HG02852 (cell line): ENCODE measurements around the gene HOXC9.

Experiments used
- ATAC-seq: cut with Tn5 transposase; IDR thresholded peaks from one replicate; pipeline ENCODE4 v1.9.1; 2021; ENCODE audit warnings: mild to moderate bottlenecking, moderate library complexity; ENCODE audit not compliant: unreplicated experiment

Gene HOXC9

DNA sequence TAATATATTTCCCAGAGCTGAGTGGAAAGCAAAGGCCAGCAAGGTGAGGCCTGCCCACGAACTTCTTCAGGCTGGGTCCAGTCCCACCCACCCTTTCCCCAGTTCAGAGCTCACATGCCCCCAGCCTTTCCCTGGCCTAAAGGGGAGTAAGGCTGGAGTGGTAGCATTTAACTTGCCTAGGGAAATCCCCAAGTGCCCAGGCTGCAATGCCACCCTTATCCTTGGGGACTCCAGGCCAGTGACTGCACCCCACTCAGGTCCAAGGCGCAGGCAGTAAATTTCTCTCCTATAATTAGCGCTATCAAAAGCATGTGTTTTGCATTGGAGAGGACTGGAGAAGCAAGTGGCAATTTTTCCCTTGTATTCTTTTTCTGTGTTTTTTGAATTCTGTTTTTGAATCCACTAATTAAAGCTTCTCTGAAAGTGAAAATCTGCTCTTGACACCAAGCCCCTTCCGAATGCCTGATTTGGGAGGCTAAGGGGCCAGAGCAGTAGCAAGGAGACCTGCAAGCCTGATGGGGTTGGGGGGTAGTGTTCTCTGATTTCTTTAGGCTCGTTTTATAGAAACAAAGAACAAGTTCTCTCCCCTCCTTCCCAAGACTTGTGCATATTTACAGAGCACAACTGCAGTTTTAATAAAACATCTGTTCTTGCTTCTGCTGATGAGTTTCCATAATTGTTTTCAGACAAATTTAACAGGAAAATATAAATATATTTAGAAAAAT lies 24.8 kb downstream of the HOXC9 start:
- ATAC-seq, result no peak

DNA sequence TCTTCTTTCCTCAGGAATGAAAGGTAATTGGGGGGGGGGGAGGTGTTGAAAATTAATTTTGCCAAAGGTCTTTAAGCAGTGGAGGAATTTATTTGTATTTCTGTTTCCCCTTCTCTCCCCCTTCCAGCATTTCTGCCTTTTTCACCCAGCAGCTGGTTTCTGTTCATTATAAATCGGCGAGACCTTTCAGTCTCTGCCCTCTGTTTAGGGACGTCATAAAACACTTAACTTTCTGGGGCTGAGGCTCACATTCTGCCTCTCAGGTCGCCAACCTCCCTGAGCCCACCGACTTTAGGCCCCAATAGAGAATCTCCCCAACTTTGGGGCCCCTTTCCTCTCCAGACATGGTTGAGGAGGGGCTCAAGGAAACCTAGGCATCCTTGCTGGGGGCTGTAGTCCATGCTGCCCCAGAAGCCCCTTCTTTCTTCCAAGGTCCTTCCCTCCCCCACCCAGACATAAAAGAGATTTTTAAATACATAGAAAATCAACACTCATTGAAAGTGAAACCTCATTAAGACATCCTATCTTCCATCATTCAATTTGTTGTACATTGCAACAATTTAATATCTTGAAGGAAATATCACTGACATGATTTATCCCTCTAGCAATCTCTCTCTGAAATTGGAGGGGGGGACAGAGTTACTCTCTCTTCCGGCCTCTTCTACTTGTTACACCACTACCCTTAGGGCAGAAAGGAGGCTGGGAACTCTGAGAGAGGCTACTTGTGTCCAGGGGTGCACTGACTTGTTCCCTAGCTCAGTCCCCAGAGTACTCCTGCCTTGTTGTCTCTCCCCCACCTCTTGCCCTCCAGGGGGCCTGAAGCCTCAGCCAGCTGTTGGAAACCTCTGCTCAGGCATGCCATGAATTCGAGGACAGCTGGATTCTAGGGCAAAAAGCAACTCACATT lies 25.8 kb downstream of the HOXC9 start:
- ATAC-seq, result no peak

DNA sequence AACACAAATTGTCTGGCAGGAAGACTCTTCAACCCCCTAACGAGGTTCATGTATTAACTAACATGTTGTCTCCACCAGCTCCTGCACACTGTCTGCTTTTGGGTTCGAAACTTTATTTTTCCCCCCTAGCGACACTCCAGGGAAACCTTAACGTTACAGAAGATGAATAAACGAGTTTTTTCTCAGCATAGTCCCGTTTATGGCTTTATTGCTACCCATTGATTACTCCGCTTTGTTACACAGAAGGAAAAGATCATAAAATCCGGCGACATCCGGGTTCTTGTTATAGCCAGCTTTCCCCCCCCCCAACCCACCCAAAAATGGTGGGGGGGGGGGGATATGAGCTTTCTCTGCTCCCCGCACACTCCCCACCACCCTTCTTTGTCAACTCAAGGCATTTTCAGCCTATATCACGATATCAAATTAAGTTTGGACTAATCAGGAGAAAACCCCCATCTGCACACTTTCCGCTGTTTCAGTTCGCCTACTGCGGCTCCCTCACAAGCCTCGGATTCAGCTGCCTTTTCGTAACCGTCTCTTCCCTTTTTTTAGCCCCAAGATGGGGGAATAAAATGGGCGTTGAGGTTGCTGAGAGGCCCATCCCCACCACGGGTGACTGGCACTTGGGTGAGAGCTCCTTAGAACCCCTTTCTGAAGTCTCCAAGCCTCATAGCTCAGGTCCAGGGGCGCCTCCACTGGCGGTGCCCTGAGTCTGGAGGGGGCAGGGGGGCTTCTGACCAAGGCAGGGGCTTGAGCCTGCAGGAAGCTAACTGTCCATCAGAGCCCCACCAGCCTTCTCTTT lies 26.9 kb downstream of the HOXC9 start:
- ATAC-seq, result no peak

DNA sequence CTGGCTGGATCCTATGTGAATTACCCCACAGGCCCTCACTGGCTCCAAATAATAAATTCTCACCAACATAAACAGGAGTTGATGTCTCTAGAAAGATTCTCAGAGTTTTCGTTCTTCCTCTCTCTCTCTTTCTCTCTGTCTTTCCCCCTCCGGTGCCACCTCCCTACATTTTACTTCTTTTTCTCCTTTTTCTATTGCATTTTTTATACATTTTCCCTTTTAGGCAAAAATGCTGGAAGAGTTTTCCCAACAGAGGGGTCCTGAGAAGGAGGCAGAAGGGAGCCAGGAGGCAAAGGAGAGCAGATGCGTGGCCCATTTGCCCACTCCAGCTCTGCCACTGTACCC lies 27.5 kb downstream of the HOXC9 start:
- no peak for ATAC-seq

DNA sequence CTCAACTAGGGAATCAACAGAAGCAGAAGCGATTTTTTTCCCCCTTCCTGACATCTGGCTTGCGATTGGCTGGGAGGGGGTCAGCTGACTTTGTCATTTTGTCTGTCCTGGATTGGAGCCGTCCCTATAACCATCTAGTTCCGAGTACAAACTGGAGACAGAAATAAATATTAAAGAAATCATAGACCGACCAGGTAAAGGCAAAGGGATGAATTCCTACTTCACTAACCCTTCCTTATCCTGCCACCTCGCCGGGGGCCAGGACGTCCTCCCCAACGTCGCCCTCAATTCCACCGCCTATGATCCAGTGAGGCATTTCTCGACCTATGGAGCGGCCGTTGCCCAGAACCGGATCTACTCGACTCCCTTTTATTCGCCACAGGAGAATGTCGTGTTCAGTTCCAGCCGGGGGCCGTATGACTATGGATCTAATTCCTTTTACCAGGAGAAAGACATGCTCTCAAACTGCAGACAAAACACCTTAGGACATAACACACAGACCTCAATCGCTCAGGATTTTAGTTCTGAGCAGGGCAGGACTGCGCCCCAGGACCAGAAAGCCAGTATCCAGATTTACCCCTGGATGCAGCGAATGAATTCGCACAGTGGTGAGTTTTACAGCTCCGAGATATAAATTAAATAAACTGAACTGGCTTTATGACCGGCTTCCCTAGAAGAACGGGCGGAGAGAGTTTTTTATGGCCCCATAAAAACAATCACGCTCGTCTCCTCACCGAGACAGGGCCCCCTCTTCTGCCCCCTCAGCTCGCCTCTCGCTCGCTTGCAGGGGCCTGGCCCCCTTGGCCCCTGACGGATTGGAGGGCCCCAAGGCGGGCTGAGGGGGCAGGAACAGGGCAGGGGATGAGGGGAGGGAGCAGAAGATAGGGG lies 28.6 kb downstream of the HOXC9 start, which contains the start of gene HOXC6:
TSS of gene HOXC6 (plus strand) at position 127 of the 888 bp plus-strand sequence. CDS start at position 209, 82 bp downstream.
- no peak for ATAC-seq

DNA sequence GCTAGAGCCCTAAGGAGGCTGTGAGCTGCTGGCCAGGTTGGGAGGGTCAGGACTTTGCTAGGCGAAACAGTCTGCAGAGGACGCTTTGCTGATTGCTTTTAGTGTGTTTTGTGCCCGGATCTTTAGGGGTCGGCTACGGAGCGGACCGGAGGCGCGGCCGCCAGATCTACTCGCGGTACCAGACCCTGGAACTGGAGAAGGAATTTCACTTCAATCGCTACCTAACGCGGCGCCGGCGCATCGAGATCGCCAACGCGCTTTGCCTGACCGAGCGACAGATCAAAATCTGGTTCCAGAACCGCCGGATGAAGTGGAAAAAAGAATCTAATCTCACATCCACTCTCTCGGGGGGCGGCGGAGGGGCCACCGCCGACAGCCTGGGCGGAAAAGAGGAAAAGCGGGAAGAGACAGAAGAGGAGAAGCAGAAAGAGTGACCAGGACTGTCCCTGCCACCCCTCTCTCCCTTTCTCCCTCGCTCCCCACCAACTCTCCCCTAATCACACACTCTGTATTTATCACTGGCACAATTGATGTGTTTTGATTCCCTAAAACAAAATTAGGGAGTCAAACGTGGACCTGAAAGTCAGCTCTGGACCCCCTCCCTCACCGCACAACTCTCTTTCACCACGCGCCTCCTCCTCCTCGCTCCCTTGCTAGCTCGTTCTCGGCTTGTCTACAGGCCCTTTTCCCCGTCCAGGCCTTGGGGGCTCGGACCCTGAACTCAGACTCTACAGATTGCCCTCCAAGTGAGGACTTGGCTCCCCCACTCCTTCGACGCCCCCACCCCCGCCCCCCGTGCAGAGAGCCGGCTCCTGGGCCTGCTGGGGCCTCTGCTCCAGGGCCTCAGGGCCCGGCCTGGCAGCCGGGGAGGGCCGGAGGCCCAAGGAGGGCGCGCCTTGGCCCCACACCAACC lies 29.8 kb downstream of the HOXC9 start:
- ATAC-seq, result no peak

DNA sequence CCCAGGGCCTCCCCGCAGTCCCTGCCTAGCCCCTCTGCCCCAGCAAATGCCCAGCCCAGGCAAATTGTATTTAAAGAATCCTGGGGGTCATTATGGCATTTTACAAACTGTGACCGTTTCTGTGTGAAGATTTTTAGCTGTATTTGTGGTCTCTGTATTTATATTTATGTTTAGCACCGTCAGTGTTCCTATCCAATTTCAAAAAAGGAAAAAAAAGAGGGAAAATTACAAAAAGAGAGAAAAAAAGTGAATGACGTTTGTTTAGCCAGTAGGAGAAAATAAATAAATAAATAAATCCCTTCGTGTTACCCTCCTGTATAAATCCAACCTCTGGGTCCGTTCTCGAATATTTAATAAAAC lies 30.5 kb downstream of the HOXC9 start:
- no peak for ATAC-seq

DNA sequence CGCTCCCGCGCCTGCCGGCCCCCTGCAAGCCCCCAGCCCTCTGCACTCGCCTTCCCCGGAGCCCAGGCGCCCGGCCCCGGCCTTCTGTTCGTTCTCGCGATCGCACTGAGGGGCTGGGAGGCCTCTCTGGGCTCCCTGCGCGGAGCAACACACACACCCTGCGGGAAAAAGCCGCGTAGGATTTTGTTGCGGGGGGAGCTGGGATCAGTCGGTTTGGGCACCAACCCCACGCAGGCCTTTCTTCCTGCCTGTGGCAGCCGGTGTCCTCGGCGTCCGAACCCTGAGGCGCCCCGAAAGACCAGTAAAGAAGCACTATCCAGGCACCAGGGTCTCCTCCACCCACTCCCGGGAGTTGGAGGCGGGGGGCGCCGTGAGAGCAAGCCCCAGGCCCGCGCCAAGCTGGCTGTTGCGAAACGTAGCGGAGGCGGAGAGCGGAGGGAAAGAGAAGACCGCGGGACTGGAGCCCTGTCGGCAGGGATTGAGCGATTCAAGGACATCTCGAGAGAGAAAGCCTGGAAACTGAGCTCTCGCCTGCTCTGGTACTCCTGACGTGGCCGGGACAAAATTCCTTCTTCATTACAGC lies 31.0 kb downstream of the HOXC9 start:
- no peak for ATAC-seq

DNA sequence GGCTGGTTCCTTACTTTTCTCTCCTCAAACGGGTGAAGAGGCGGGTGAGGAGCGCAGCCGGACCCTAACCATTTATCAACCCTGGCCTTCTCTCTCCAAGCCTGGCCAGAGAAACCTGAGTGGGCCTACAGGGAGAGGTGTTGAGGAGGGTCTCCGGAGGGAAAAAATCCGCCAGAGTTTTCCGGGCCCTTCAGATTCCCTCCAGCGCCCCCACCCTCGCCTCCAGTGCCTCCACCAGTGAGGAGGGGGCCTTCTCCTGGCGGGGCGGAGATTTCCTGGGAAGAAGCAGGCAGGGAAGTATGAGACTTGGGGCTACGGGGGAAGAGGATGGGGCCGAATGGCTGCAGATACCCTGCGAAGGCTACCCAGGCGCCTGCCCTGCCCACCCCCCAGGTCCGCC lies 31.5 kb downstream of the HOXC9 start:
- no peak for ATAC-seq

DNA sequence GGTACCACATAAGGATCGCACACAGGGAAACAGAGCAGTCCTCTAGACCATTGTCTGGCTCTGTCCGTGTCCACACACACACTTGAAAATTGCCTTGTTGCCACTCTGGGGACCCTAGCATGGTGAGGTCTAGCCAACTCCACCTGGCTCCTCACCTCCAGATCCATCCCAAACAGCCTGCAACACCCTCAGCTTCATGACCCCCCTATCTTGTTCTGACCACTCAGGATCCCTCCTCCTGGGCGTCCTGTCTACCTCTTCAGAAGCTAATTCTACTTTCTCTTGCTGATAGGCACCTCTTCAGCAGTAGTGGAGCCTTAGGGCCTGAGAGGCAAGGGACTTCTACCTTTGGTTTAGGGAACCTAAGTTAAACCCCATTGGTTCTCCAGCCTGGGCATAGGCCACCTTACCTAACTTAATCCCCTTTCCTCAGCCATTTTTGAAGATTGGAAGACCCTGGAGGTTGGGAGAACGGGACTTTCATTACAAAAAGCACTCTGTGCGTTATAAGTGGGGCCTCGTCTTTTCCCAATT lies 32.2 kb downstream of the HOXC9 start:
- ATAC-seq, result no peak

DNA sequence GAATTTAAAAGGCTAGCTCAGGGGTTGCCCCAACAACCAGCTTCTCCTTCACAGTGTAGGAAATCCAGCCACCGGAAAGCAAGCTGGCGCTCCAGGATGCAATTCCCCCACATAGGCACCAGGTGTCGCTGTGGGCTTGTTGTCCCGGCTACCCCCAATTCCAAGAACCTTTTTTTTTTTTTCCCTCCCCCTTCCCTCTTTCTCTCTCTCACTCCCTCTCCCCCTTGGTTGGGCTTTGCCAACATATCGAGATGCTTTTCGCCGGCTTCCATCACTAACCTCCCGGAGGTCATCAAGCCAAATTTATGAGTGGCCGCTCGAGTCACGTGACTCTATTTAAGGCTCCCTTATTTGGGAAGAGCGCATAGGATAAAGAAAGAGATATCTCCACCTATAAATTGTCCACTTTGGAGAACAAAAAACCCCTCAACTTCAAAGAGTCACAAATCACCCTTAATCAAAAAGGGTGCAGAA lies 32.7 kb downstream of the HOXC9 start, which contains the start of gene HOXC5:
TSS of gene HOXC5 (plus strand) at position 424 of the 474 bp plus-strand sequence. CDS start 73 bp downstream, outside the sequence.
- ATAC-seq, result no peak

DNA sequence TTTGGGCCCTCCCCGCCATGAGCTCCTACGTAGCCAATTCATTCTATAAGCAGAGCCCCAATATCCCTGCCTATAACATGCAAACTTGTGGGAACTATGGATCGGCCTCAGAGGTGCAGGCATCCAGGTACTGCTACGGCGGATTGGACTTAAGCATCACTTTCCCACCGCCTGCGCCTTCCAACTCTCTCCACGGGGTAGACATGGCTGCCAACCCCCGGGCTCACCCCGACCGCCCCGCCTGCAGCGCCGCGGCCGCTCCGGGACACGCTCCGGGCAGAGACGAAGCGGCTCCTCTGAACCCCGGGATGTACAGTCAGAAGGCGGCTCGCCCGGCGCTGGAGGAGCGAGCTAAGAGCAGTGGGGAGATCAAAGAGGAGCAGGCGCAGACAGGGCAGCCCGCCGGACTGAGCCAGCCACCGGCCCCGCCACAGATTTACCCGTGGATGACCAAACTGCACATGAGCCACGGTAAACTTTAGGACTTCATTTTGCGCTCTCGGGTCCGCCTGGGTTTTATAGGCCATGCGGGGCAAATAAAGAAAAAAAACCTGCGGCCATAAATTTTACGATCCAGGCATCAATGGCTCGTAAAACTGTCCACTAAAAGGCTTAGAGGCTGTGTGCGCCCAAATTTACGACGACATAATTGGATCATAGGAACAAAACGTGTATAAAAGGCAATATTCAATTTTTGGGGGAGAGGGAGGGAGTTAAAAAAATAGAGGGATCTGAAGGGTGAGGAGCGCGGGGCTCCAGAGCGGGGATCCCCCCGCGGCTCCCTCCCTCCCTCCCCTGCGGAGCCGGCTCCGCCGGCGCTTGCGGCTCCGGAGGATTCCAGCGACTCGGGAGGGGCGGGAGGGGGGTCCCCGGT lies 33.4 kb downstream of the HOXC9 start:
- ATAC-seq, result no peak

DNA sequence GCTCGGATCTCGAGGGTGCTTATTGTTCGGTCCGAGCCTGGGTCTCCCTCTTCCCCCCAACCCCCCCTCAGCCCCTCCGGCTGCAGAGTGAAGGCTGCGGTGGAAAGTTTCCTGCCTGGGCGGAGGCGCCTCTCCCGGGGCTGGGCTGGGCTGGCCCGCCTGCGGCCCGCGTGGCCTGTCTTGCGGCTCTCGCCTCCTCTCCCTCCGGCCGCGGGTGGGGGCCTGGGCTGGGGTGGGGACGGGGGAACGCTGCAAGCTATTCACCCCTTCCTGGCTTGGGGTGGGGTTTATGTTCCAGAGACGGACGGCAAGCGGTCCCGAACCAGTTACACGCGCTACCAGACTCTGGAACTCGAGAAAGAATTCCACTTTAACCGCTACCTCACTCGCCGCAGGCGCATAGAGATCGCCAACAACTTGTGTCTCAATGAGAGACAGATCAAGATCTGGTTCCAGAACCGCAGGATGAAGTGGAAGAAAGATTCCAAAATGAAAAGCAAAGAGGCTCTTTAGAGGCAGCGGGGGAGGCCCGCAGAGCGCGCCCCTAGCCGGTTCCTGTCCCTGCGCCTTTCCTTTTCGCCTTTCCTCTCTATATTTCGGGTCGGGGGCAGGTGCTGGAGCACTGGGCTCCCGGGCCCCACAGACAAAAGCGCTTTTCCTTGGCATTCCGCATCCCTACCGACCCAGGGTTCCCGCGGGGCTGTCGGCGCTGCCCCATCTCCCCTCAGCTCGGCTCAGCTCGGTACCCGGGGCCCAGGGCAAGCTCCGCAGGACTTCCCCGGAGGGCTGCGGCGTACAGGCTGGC lies 34.2 kb downstream of the HOXC9 start:
- no peak for ATAC-seq

DNA sequence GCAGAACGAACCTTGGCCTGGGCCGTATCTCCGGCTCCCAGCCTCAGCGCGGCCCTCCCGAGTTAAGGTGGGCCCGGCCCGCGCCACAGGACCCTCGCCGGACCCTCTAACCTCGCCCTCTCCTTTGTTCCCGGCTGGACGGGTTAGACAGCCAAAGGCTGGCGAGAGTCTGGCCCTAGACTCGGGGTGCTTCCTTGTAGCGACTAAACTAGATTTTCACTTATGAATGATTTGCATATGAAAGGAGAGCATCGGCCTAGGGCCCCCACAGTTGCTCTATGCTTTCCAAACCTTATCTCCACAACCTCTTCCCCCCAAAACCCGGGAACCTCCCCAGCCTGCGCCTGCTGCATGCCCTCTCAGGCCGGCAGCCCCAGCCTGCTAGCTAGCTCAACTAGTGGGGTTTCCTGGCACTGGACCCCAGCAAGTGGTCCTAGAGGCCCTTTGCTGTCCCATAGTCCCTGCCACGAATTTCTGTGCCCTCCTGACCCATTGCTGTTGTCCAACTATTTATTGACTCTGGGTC lies 34.9 kb downstream of the HOXC9 start:
- no peak for ATAC-seq

DNA sequence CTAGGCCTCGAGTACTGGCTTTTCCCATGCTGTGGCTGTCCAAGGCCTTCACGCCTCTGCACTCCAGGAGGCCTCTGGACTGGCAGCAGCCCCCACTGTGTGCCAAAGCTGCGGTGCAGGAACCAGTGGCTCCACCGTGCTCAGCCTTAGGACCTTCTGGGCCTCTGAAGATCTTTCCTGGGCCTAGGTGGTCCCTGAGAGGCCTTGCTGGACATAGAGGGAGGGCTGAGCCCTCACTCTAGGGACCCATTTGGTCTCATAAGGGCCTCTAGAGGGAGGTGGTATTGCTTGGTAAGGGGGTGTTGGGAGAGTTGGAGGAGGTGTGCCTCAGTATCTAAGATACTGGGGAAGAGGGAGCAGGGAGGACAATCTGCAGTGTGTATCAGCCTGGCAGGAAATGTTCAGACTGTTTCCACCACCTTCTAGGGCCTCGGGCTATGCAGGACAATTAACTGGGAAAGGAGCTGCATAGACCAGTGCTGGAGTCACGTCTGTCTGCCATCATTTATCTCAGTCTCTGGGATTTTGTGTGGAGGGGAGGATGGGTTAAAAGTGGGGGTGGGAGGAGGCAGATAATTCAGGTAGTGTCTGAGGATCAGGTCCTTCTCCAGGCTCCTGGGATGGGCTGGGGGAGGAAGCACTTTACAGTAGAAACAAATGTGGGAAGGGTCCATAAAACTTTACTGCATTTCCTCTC lies 35.8 kb downstream of the HOXC9 start:
- ATAC-seq, result no peak
